HEK293 (cell line): ENCODE results near the gene MVK.

Experiments
- CTCF ChIA-PET: fragments of 350-600 bp; formaldehyde crosslinking; extraction: SDS; loops from one replicate; lab custom pipeline; 2021; ENCODE audit warnings: antibody characterized with exemption; lab: Yijun Ruan, JAX
- POLR2A ChIA-PET: fragments of 300-600 bp; formaldehyde crosslinking; extraction: SDS; loops from one replicate; lab custom pipeline; 2020; ENCODE audit warnings: antibody characterized with exemption, inconsistent platforms; lab: Yijun Ruan, JAX
- H3K27ac ChIP-seq: fragments of 200-500 bp; sonication (Bioruptor generic); 2 replicates; pipeline ENCODE4 v1.5.1; 2014; ENCODE audit warnings: low read depth, low read length, control low read depth, inconsistent platforms; ENCODE audit errors: extremely low read depth
- H3K36me3 ChIP-seq, 2 experiments: fragments of 200-500 bp in 1 of 2; sonication (Bioruptor generic) in 1 of 2; 1 replicate in 1 of 2; 2 replicates in 1 of 2; pipeline ENCODE4 v1.5.1; 2014 to 2017; ENCODE audit warnings: inconsistent platforms in 2 of 2, low read length in 2 of 2; ENCODE audit not compliant: control insufficient read depth in 2 of 2, insufficient read depth in 1 of 2
- H3K4me1 ChIP-seq: fragments of 200-500 bp; sonication (Bioruptor generic); 2 replicates; pipeline ENCODE4 v1.5.1; 2014; ENCODE audit warnings: mild to moderate bottlenecking, low read length, inconsistent platforms; ENCODE audit not compliant: control insufficient read depth, insufficient read depth
- H3K4me3 ChIP-seq: 2 replicates; pipeline ENCODE4 v1.5.1; 2011; ENCODE audit warnings: low read depth, mild to moderate bottlenecking, control low read depth, low read length, moderate library complexity
- H3K9me3 ChIP-seq: fragments of 200-500 bp; sonication (Bioruptor generic); 2 replicates; pipeline ENCODE4 v1.5.1; 2014; ENCODE audit warnings: low read depth, low read length, inconsistent platforms; ENCODE audit not compliant: control insufficient read depth, insufficient read depth
- AEBP2 ChIP-seq: fragments of 450-650 bp; formaldehyde crosslinking; IDR thresholded peaks from 2 replicates; pipeline ENCODE4 v1.5.1; 2016; ENCODE audit warnings: missing biosample characterization, missing genetic modification characterization, borderline replicate concordance
- CTCF ChIP-seq: fragments of 450-650 bp; formaldehyde crosslinking; IDR thresholded peaks from 2 replicates; pipeline ENCODE4 v1.5.1; 2016; ENCODE audit warnings: missing biosample characterization, missing genetic modification characterization
- ELK4 ChIP-seq: IDR thresholded peaks from 2 replicates; pipeline ENCODE4 v1.6.1; 2011; ENCODE audit warnings: mild to moderate bottlenecking, low read depth, low read length, borderline replicate concordance
- KLF17 ChIP-seq: fragments of 450-650 bp; formaldehyde crosslinking; IDR thresholded peaks from 2 replicates; pipeline ENCODE4 v1.5.1; 2016; ENCODE audit warnings: missing biosample characterization, missing genetic modification characterization
- KLF8 ChIP-seq: fragments of 450-650 bp; formaldehyde crosslinking; IDR thresholded peaks from 2 replicates; pipeline ENCODE4 v1.5.1; 2016; ENCODE audit warnings: missing biosample characterization, missing genetic modification characterization
- MYNN ChIP-seq: fragments of 450-650 bp; formaldehyde crosslinking; IDR thresholded peaks from 2 replicates; pipeline ENCODE4 v1.5.1; 2016; ENCODE audit warnings: missing biosample characterization, missing genetic modification characterization, borderline replicate concordance
- MZF1 ChIP-seq: fragments of 450-650 bp; formaldehyde crosslinking; IDR thresholded peaks from 2 replicates; pipeline ENCODE4 v1.5.1; 2017; ENCODE audit warnings: missing biosample characterization, missing genetic modification characterization, borderline replicate concordance
- OVOL3 ChIP-seq: fragments of 450-650 bp; formaldehyde crosslinking; IDR thresholded peaks from 2 replicates; pipeline ENCODE4 v1.5.1; 2016; ENCODE audit warnings: missing biosample characterization, missing genetic modification characterization
- PRDM10 ChIP-seq: fragments of 450-650 bp; formaldehyde crosslinking; IDR thresholded peaks from 2 replicates; pipeline ENCODE4 v1.5.1; 2016; ENCODE audit warnings: missing biosample characterization, missing genetic modification characterization
- TRIM28 ChIP-seq: IDR thresholded peaks from 2 replicates; pipeline ENCODE4 v1.6.1; 2011; ENCODE audit warnings: low read length, control low read depth, borderline replicate concordance
- ZFHX2 ChIP-seq: fragments of 450-650 bp; formaldehyde crosslinking; conservative IDR thresholded peaks from 2 replicates; pipeline ENCODE4 v1.5.1; 2016; ENCODE audit warnings: missing biosample characterization, missing genetic modification characterization
- ZNF140 ChIP-seq: fragments of 450-650 bp; formaldehyde crosslinking; IDR thresholded peaks from 2 replicates; pipeline ENCODE4 v1.5.1; 2016; ENCODE audit warnings: missing biosample characterization, missing genetic modification characterization
- ZNF366 ChIP-seq: fragments of 450-650 bp; formaldehyde crosslinking; conservative IDR thresholded peaks from 2 replicates; pipeline ENCODE4 v1.5.1; 2016; ENCODE audit warnings: missing biosample characterization, missing genetic modification characterization
- ZNF488 ChIP-seq: fragments of 450-650 bp; formaldehyde crosslinking; IDR thresholded peaks from 2 replicates; pipeline ENCODE4 v1.5.1; 2016; ENCODE audit warnings: missing biosample characterization, missing genetic modification characterization
- ZNF670 ChIP-seq: fragments of 450-650 bp; formaldehyde crosslinking; IDR thresholded peaks from 2 replicates; pipeline ENCODE4 v1.5.1; 2016; ENCODE audit warnings: missing biosample characterization, missing genetic modification characterization, low read depth
- ZNF747 ChIP-seq: fragments of 450-650 bp; formaldehyde crosslinking; IDR thresholded peaks from 2 replicates; pipeline ENCODE4 v1.5.1; 2016; ENCODE audit warnings: missing biosample characterization, missing genetic modification characterization
- ZSCAN23 ChIP-seq: fragments of 450-650 bp; formaldehyde crosslinking; IDR thresholded peaks from 2 replicates; pipeline ENCODE4 v1.5.1; 2016; ENCODE audit warnings: missing biosample characterization, missing genetic modification characterization

The MVK gene

GRCh38 chr12:109524466-109525278, 48.9 kb upstream of the MVK start:
- no peaks in the 10 kb centered on the region for H3K9me3 ChIP-seq
- no peak overlapping the region for H3K27ac ChIP-seq
- CTCF ChIA-PET = interaction anchor here (0.6 to 2.0 kb wide), 3 partner anchors 61 to 251 kb away, joined by 3 to 7 read pairs (median 7); no protein-coding TSS in a partner anchor
- H3K36me3 ChIP-seq = peaks cover 13 to 71% of the 10 kb centered on the region in 2 experiments; a peak in 2 of 3 replicates
- no peak overlapping the region for H3K4me3 ChIP-seq
- TF ChIP-seq ZNF747 (tag by site-specific recombination) (no peak), MZF1 (tag by site-specific recombination) (no peak), ZFHX2 (tag by site-specific recombination) (no peak), KLF17 (tag by site-specific recombination) (no peak), ZNF488 (no peak), MYNN (tag by site-specific recombination) (no peak), TRIM28 (no peak), ZSCAN23 (no peak), AEBP2 (no peak), OVOL3 (tag by site-specific recombination) (no peak), ZNF140 (tag by site-specific recombination) (no peak), ZNF366 (no peak), PRDM10 (tag by site-specific recombination) (no peak), ZNF670 (no peak), CTCF (tag by site-specific recombination) (no peak), KLF8 (tag by site-specific recombination) (no peak), ELK4 (no peak)
- TF ChIP-seq, all 188 proteins: peak for 0
- POLR2A ChIA-PET = interaction anchor here (0.9 kb wide), 1 partner anchor 21 kb away, joined by 3 read pairs; no protein-coding TSS in a partner anchor
- no peaks in the 10 kb centered on the region for H3K4me1 ChIP-seq
